Liver (tissue), 9 donors: Measurements from ENCODE around the gene HINT2. TPM values are rescaled to one million over a fixed set of nuclear protein-coding genes. Genes with fewer than 3 reads are reported as not detected.

ENCODE experiments used
- DNase-seq: peaks from one replicate; pipeline ENCODE4 v3.0.0-alpha.2; 2017; ENCODE audit warnings: low spot score
- H3K27ac ChIP-seq, 2 donors: one replicate each; pipeline ENCODE4 v1.7.0; 2013; ENCODE audit warnings: inconsistent platforms in 2 of 2, low read length in 2 of 2, control low read depth in 1 of 2, low read depth in 1 of 2, mild to moderate bottlenecking in 1 of 2
- H3K27me3 ChIP-seq, 4 donors: one replicate each; pipeline versions ENCODE4 v1.6.1 to v1.7.0; 2013; ENCODE audit warnings: low read length in 3 of 4, inconsistent platforms in 1 of 4, mild to moderate bottlenecking in 1 of 4, moderate library complexity in 1 of 4; ENCODE audit not compliant: control insufficient read depth in 4 of 4, insufficient read depth in 4 of 4
- H3K36me3 ChIP-seq, 4 donors: one replicate each; pipeline versions ENCODE4 v1.6.1 to v1.7.0; 2013; ENCODE audit warnings: low read length in 3 of 4, mild to moderate bottlenecking in 3 of 4, low read depth in 1 of 4, moderate library complexity in 1 of 4; ENCODE audit not compliant: control insufficient read depth in 4 of 4, insufficient read depth in 3 of 4
- H3K4me1 ChIP-seq, 4 donors: one replicate each; pipeline versions ENCODE4 v1.6.1 to v1.7.0; 2013; ENCODE audit warnings: low read length in 3 of 4, mild to moderate bottlenecking in 3 of 4, moderate library complexity in 1 of 4; ENCODE audit not compliant: control insufficient read depth in 4 of 4, insufficient read depth in 4 of 4
- H3K4me3 ChIP-seq, 3 donors: one replicate each; pipeline versions ENCODE4 v1.6.1 to v1.7.0; 2013; ENCODE audit warnings: low read length in 3 of 3, control low read depth in 1 of 3, low read depth in 1 of 3, mild to moderate bottlenecking in 1 of 3
- H3K9ac ChIP-seq, 2 donors: one replicate each; pipeline ENCODE4 v1.7.0; 2013; ENCODE audit warnings: low read length in 2 of 2, mild to moderate bottlenecking in 2 of 2, moderate library complexity in 2 of 2, control low read depth in 1 of 2, low read depth in 1 of 2
- H3K9me3 ChIP-seq, 4 donors: one replicate each; pipeline versions ENCODE4 v1.6.1 to v1.7.0; 2013; ENCODE audit warnings: low read length in 3 of 4; ENCODE audit not compliant: control insufficient read depth in 4 of 4
- CTCF ChIP-seq: fragments of 150-350 bp; IDR thresholded peaks from 2 replicates; pipeline ENCODE4 v1.5.1; 2017; ENCODE audit warnings: improper control_type of control experiment, low read depth, low read length; ENCODE audit not compliant: missing input control
- EGR1 ChIP-seq, 2 donors: IDR thresholded peaks; 2 replicates each; pipeline ENCODE4 v1.6.1; 2016 to 2018; ENCODE audit warnings: antibody characterized with exemption in 2 of 2, low read depth in 2 of 2
- FOXA1 ChIP-seq: IDR thresholded peaks from 2 replicates; pipeline ENCODE4 v1.6.1; 2016; ENCODE audit warnings: antibody characterized with exemption
- FOXA2 ChIP-seq: IDR thresholded peaks from 2 replicates; pipeline ENCODE4 v1.6.1; 2016; ENCODE audit warnings: antibody characterized with exemption
- GABPA ChIP-seq, 2 donors: IDR thresholded peaks in 1 of 2; conservative IDR thresholded peaks in 1 of 2; 2 replicates each; pipeline ENCODE4 v1.6.1; 2016; ENCODE audit warnings: antibody characterized with exemption in 2 of 2, mild to moderate bottlenecking in 1 of 2, moderate library complexity in 1 of 2
- HNF4A ChIP-seq, 2 donors: conservative IDR thresholded peaks; 2 replicates each; pipeline ENCODE4 v1.6.1; 2016; ENCODE audit warnings: antibody characterized with exemption in 2 of 2, mild to moderate bottlenecking in 2 of 2
- HNF4G ChIP-seq: IDR thresholded peaks from 2 replicates; pipeline ENCODE4 v1.6.1; 2016; ENCODE audit warnings: antibody characterized with exemption
- JUND ChIP-seq, 2 donors: IDR thresholded peaks; 2 replicates each; pipeline ENCODE4 v1.6.1; 2016; ENCODE audit warnings: antibody characterized with exemption in 2 of 2
- NR2F2 ChIP-seq: IDR thresholded peaks from 2 replicates; pipeline ENCODE4 v1.6.1; 2016; ENCODE audit warnings: antibody characterized with exemption
- RAD21 ChIP-seq, 2 donors: IDR thresholded peaks; 2 replicates each; pipeline ENCODE4 v1.6.1; 2016; ENCODE audit warnings: antibody characterized with exemption in 2 of 2, mild to moderate bottlenecking in 2 of 2
- SP1 ChIP-seq: IDR thresholded peaks from 2 replicates; pipeline ENCODE4 v1.6.1; 2018; ENCODE audit warnings: antibody characterized with exemption, mild to moderate bottlenecking
- YY1 ChIP-seq: IDR thresholded peaks from 2 replicates; pipeline ENCODE4 v1.6.1; 2016; ENCODE audit warnings: antibody characterized with exemption, mild to moderate bottlenecking
- ZBTB33 ChIP-seq: IDR thresholded peaks from 2 replicates; pipeline ENCODE4 v1.6.1; 2016; ENCODE audit warnings: antibody characterized with exemption
- WGBS: extraction: QIAGEN DNeasy Blood & Tissue Kit; methylation state at CpG from one replicate; pipeline ENCODE4 v1.1.7; 2013; 5-methylcytosine and 5-hydroxymethylcytosine counted together
- polyA plus RNA-seq, 2 donors: library from polyadenylated mRNA; stranded (reverse) in 1 of 2; unstranded in 1 of 2; fragments of 200-250 nt in 1 of 2; fragments of >200 nt in 1 of 2; fragmentation: Nextera tagmentation in 1 of 2; extraction: Ambion mirVana in 1 of 2; gene quantifications; one replicate each; pipeline versions ENCODE4 v1.2.1 to v1.2.3, GENCODE V29; 2013 to 2015
- total RNA-seq, 2 donors: library from RNA; depleted of rRNA; stranded (reverse); fragments of >200 nt; gene quantifications; one replicate each; pipeline ENCODE4 v1.2.3, GENCODE V29; 2014
- TF ChIP-seq, protein P1 (sequence below): IDR thresholded peaks from 2 replicates; pipeline ENCODE4 v1.6.1; 2016; ENCODE audit warnings: antibody characterized with exemption
- TF ChIP-seq, protein P2 (sequence below): IDR thresholded peaks from 2 replicates; pipeline ENCODE4 v1.6.1; 2016; ENCODE audit warnings: antibody characterized with exemption
- donor health status: healthy.
- donor health status: healthy.
- donor health status: healthy.
- donor health status: healthy.
- donor health status: healthy.

The HINT2 gene
- total and polyA plus RNA-seq, 4 donors: 34.3 to 176 (median 76.1) TPM

GRCh38 chr9:35831040-35831439, 16.2 kb upstream of the HINT2 start:
- Histone ChIP-seq H3K27ac (no peak overlapping the region), H3K27me3 (no peaks in the 10 kb centered on the region), H3K9me3 (no peaks in the 10 kb centered on the region), H3K36me3 (no peaks in the 10 kb centered on the region), H3K4me3 (no peak overlapping the region), H3K4me1 (peaks cover 15 to 43% (median 32%) of the 10 kb centered on the region in 4 donors), H3K9ac (no peak overlapping the region)
- TF ChIP-seq SP1 (no peak), YY1 (no peak), NR2F2 (no peak), HNF4G (no peak), ZBTB33 (no peak), RAD21 (IDR thresholded peaks at IDR 0.05) (no peak), FOXA2 (no peak), EGR1 (IDR thresholded peaks at IDR 0.05; ENCODE audit: low read depth in 2 of 2) (no peak), HNF4A (conservative IDR thresholded peaks at IDR 0.05) (no peak), FOXA1 (no peak)
- TF ChIP-seq, protein P1, sequence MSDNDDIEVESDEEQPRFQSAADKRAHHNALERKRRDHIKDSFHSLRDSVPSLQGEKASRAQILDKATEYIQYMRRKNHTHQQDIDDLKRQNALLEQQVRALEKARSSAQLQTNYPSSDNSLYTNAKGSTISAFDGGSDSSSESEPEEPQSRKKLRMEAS: no peak
- TF ChIP-seq, protein P2, sequence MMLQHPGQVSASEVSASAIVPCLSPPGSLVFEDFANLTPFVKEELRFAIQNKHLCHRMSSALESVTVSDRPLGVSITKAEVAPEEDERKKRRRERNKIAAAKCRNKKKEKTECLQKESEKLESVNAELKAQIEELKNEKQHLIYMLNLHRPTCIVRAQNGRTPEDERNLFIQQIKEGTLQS: no peak
- 88% methylated on average over 4 of the region's 4 CpGs for WGBS
- DNase-seq: no peak

- DNase-seq: no peak
- WGBS: 51% methylated on average over 2 of the region's 2 CpGs
These were observed 14.9 kb upstream of the HINT2 start for GRCh38 chr9:35829764-35830096.

More at GRCh38 chr9:35829764-35830096, 14.9 kb upstream of the HINT2 start:
- TF ChIP-seq NR2F2: no peak
- no peak for TF ChIP-seq CTCF
- TF ChIP-seq GABPA (IDR thresholded peaks at IDR 0.05 in 1 of 2, conservative IDR thresholded peaks at IDR 0.05 in 1 of 2): no peak
- no peak for TF ChIP-seq JUND (IDR thresholded peaks at IDR 0.05)
- Histone ChIP-seq H3K4me1 (peaks cover 5 to 30% (median 19%) of the 10 kb centered on the region in 4 donors), H3K27me3 (no peaks in the 10 kb centered on the region), H3K36me3 (no peaks in the 10 kb centered on the region), H3K27ac (peak overlapping the region; percentile 62 to 84), H3K9ac (peak overlapping the region; percentile 69 to 82), H3K9me3 (no peaks in the 10 kb centered on the region), H3K4me3 (peak overlapping the region; percentile 1 to 78 (median 29))
